ENCODE results near the gene ARL15. TPM values are rescaled to one million over a fixed set of nuclear protein-coding genes. Genes with fewer than 3 reads are reported as not detected.

Gene ARL15
- total RNA-seq, 4 donors from 2014 or later = 8.5 to 19.1 (median 12.0) TPM

DNA sequence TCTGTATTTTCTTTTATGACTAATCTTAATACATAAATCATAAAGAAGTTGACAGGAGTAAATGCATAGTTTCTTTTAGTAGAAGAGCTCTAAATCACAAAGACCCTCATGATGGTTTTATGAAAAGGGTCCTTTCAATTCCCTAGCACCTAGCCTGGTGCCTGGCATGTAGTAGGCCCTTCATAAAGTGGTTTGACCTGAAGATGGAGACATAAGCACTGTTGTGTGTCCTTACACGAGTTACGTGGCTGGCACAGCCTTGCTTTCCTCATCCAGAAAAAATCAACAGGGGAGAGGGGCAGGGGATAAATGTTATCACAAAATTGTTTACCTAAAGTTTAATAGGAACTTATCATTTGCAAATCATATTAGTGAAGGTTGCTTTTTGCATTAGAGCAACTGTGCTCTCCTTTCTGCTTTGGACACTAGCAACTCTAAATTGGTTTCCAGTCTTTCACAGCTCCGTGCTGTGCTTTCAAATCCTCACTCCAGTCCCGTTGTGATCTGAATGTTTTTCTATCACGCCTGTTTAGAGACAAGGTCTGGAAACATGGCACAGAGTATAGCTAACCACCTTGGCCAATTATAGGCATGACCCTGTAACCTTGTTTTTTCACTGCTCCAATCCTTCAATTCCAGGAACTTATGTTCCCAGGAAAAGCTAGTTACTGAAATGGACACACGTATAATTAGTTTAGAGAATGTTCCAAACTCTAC, 55.7 kb downstream of the ARL15 start:
- Histone ChIP-seq H3K27me3 (no peaks in the 10 kb centered on the region), H3K4me3 (no peak overlapping the region), H3K27ac (no peak overlapping the region), H3K36me3 (no peaks in the 10 kb centered on the region), H3K9me3 (no peaks in the 10 kb centered on the region), H3K4me1 (peaks cover 0 to 17% (median 0%) of the 10 kb centered on the region in 3 donors)
- intact Hi-C loops (cut with DNase I) = loop anchor here (10.0 kb wide), 1 partner anchor 50 kb away; no protein-coding TSS in a partner anchor
- WGBS, 2 donors = 67 to 71% methylated on average over 6 of the region's 6 CpGs
- TF ChIP-seq POLR2A (IDR thresholded peaks at IDR 0.05) = no peak
- TF ChIP-seq, protein P1, sequence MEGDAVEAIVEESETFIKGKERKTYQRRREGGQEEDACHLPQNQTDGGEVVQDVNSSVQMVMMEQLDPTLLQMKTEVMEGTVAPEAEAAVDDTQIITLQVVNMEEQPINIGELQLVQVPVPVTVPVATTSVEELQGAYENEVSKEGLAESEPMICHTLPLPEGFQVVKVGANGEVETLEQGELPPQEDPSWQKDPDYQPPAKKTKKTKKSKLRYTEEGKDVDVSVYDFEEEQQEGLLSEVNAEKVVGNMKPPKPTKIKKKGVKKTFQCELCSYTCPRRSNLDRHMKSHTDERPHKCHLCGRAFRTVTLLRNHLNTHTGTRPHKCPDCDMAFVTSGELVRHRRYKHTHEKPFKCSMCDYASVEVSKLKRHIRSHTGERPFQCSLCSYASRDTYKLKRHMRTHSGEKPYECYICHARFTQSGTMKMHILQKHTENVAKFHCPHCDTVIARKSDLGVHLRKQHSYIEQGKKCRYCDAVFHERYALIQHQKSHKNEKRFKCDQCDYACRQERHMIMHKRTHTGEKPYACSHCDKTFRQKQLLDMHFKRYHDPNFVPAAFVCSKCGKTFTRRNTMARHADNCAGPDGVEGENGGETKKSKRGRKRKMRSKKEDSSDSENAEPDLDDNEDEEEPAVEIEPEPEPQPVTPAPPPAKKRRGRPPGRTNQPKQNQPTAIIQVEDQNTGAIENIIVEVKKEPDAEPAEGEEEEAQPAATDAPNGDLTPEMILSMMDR (IDR thresholded peaks at IDR 0.05) = no peak
- no peak for DNase-seq

DNA sequence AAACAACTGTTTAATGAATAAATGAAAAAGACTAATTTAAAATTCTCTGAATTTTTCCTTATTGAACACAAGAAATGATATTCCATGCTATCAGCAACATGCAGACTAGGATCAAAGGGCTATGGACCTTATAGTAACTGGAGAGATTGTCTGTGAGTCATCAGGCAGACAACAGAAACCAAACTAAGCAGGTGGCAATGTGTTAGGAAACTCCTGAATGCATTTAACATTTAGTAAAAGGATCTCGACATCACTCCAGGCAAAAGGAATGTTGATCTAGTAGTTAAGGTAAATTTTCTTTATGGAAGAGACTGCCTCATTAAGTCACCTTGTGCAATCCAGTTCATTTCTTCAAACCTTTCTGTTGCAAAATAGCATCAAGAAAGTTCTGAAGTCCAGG, 58.4 kb downstream of the ARL15 start:
- 36 to 41% methylated on average over 1 of the region's 1 CpG for WGBS, 2 donors
- H3K27me3 ChIP-seq = no peaks in the 10 kb centered on the region
- no peak for DNase-seq
- no peak overlapping the region for H3K27ac ChIP-seq
- H3K4me1 ChIP-seq = peaks cover 0 to 23% (median 0%) of the 10 kb centered on the region in 3 donors
- H3K4me3 ChIP-seq = no peak overlapping the region
- H3K36me3 ChIP-seq = no peaks in the 10 kb centered on the region
- intact Hi-C loops (cut with DNase I) = loop anchor here (10.0 kb wide), 1 partner anchor 53 kb away; no protein-coding TSS in a partner anchor
- TF ChIP-seq POLR2A (IDR thresholded peaks at IDR 0.05) = no peak
- TF ChIP-seq, protein P1 (IDR thresholded peaks at IDR 0.05) = no peak
- H3K9me3 ChIP-seq = no peaks in the 10 kb centered on the region

DNA sequence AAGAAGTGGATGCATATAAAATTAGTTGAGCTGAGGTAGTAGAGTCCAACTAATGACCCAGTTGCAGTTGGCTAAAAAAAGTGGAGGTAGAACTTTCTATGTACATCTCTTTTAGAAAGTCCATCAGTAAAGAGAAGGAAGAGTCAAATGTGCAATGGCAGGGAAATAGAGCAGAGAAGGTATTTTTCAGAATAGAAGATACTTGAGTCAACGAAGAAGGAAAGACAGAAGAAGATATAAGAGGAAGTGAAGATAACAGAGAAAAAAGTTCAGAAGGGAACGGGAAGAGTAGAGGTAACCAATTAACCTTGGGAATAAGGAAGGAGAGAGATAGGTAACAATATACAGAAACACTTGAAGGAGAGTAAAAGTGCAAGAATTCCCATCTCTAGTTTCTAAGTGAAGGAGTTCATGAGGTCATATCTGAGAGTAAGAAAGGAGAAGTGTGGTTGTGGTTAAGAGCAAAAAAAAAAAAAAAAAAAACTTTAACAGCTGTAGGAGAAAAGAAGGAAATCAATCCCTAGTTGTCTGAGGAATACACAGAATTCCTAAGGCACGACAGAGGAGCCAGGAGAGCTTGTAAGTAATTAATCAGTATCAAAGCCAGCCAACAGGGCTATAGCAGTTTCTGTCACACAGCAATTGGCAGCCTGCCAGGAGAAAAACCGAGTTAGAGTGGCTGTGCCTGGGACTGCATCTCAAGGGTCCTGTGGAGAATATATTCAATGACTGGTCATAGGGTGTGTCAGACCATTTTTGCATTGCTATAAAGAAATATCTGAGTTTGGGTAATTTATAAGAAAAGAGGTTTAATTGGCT, 61.0 kb downstream of the ARL15 start:
- H3K27me3 ChIP-seq = no peaks in the 10 kb centered on the region
- H3K4me1 ChIP-seq = peaks cover 0 to 27% (median 0%) of the 10 kb centered on the region in 3 donors
- no peak overlapping the region for H3K27ac ChIP-seq
- no peaks in the 10 kb centered on the region for H3K9me3 ChIP-seq
- DNase-seq = no peak
- TF ChIP-seq POLR2A (IDR thresholded peaks at IDR 0.05) = no peak
- TF ChIP-seq, protein P1 (IDR thresholded peaks at IDR 0.05) = no peak
- H3K36me3 ChIP-seq = no peaks in the 10 kb centered on the region
- intact Hi-C loops (cut with DNase I) = loop anchor here (10.0 kb wide), 2 partner anchors 55 to 165 kb away; no protein-coding TSS in a partner anchor
- 39 to 48% methylated on average over 4 of the region's 4 CpGs for WGBS, 2 donors
- H3K4me3 ChIP-seq = no peak overlapping the region

- TF ChIP-seq, protein P1 (IDR thresholded peaks at IDR 0.05) = no peak
- no peak for TF ChIP-seq POLR2A (IDR thresholded peaks at IDR 0.05)
- H3K9me3 ChIP-seq = no peaks in the 10 kb centered on the region
- WGBS, 2 donors = 53 to 72% methylated on average over 5 of the region's 5 CpGs
These were observed 63.1 kb downstream of the ARL15 start for GRCh38 chr5:54247226-54247625.

More at GRCh38 chr5:54247226-54247625, 63.1 kb downstream of the ARL15 start:
- no peaks in the 10 kb centered on the region for H3K27me3 ChIP-seq
- intact Hi-C loops (cut with DNase I) = loop anchor here (10.0 kb wide), 1 partner anchor 168 kb away; no protein-coding TSS in a partner anchor
- no peak overlapping the region for H3K4me3 ChIP-seq
- H3K36me3 ChIP-seq = no peaks in the 10 kb centered on the region
- no peak overlapping the region for H3K27ac ChIP-seq
- no peak for DNase-seq
- H3K4me1 ChIP-seq = peaks cover 0 to 21% (median 0%) of the 10 kb centered on the region in 3 donors

Measured in esophagus squamous epithelium (tissue), 5 donors.